HEK293 (cell line): Measurements from ENCODE around the gene NHERF2.
A peak's percentile ranks its signal among the peaks of the same experiment; 100 is the strongest.

Experiments used
- CTCF ChIA-PET: fragments of 350-600 bp; formaldehyde crosslinking; extraction: SDS; loops from one replicate; lab custom pipeline; 2021; ENCODE audit warnings: antibody characterized with exemption; lab: Yijun Ruan, JAX
- POLR2A ChIA-PET: fragments of 300-600 bp; formaldehyde crosslinking; extraction: SDS; loops from one replicate; lab custom pipeline; 2020; ENCODE audit warnings: antibody characterized with exemption, inconsistent platforms; lab: Yijun Ruan, JAX
- H3K27ac ChIP-seq: fragments of 200-500 bp; sonication (Bioruptor generic); 2 replicates; pipeline ENCODE4 v1.5.1; 2014; ENCODE audit warnings: low read depth, low read length, control low read depth, inconsistent platforms; ENCODE audit errors: extremely low read depth
- H3K36me3 ChIP-seq, 2 experiments: fragments of 200-500 bp in 1 of 2; sonication (Bioruptor generic) in 1 of 2; 1 replicate in 1 of 2; 2 replicates in 1 of 2; pipeline ENCODE4 v1.5.1; 2014 to 2017; ENCODE audit warnings: inconsistent platforms in 2 of 2, low read length in 2 of 2; ENCODE audit not compliant: control insufficient read depth in 2 of 2, insufficient read depth in 1 of 2
- H3K4me1 ChIP-seq: fragments of 200-500 bp; sonication (Bioruptor generic); 2 replicates; pipeline ENCODE4 v1.5.1; 2014; ENCODE audit warnings: mild to moderate bottlenecking, low read length, inconsistent platforms; ENCODE audit not compliant: control insufficient read depth, insufficient read depth
- H3K4me3 ChIP-seq: 2 replicates; pipeline ENCODE4 v1.5.1; 2011; ENCODE audit warnings: low read depth, mild to moderate bottlenecking, control low read depth, low read length, moderate library complexity
- H3K9me3 ChIP-seq: fragments of 200-500 bp; sonication (Bioruptor generic); 2 replicates; pipeline ENCODE4 v1.5.1; 2014; ENCODE audit warnings: low read depth, low read length, inconsistent platforms; ENCODE audit not compliant: control insufficient read depth, insufficient read depth
- EGR2 ChIP-seq: fragments of 450-650 bp; formaldehyde crosslinking; IDR thresholded peaks from 2 replicates; pipeline ENCODE4 v1.5.1; 2016; ENCODE audit warnings: low read depth, missing biosample characterization, missing genetic modification characterization
- KLF16 ChIP-seq: fragments of 450-650 bp; formaldehyde crosslinking; IDR thresholded peaks from 2 replicates; pipeline ENCODE4 v1.5.1; 2017; ENCODE audit warnings: missing biosample characterization, missing genetic modification characterization
- OVOL3 ChIP-seq: fragments of 450-650 bp; formaldehyde crosslinking; IDR thresholded peaks from 2 replicates; pipeline ENCODE4 v1.5.1; 2016; ENCODE audit warnings: missing biosample characterization, missing genetic modification characterization
- SCRT2 ChIP-seq: fragments of 450-650 bp; formaldehyde crosslinking; IDR thresholded peaks from 2 replicates; pipeline ENCODE4 v1.5.1; 2016; ENCODE audit warnings: missing biosample characterization, missing genetic modification characterization
- ZBTB17 ChIP-seq: fragments of 450-650 bp; formaldehyde crosslinking; IDR thresholded peaks from 2 replicates; pipeline ENCODE4 v1.5.1; 2016; ENCODE audit warnings: missing biosample characterization, missing genetic modification characterization
- ZBTB20 ChIP-seq: fragments of 450-650 bp; formaldehyde crosslinking; IDR thresholded peaks from 2 replicates; pipeline ENCODE4 v1.5.1; 2016; ENCODE audit warnings: missing biosample characterization, missing genetic modification characterization
- ZBTB48 ChIP-seq: fragments of 450-650 bp; formaldehyde crosslinking; IDR thresholded peaks from 2 replicates; pipeline ENCODE4 v1.5.1; 2016; ENCODE audit warnings: missing biosample characterization, missing genetic modification characterization
- ZFHX2 ChIP-seq: fragments of 450-650 bp; formaldehyde crosslinking; conservative IDR thresholded peaks from 2 replicates; pipeline ENCODE4 v1.5.1; 2016; ENCODE audit warnings: missing biosample characterization, missing genetic modification characterization
- ZIC2 ChIP-seq: fragments of 450-650 bp; formaldehyde crosslinking; IDR thresholded peaks from 2 replicates; pipeline ENCODE4 v1.5.1; 2016; ENCODE audit warnings: missing biosample characterization, missing genetic modification characterization
- ZNF121 ChIP-seq: fragments of 450-650 bp; formaldehyde crosslinking; IDR thresholded peaks from 2 replicates; pipeline ENCODE4 v1.5.1; 2016; ENCODE audit warnings: missing biosample characterization, missing genetic modification characterization
- ZNF140 ChIP-seq: fragments of 450-650 bp; formaldehyde crosslinking; IDR thresholded peaks from 2 replicates; pipeline ENCODE4 v1.5.1; 2016; ENCODE audit warnings: missing biosample characterization, missing genetic modification characterization
- ZNF549 ChIP-seq: fragments of 450-650 bp; IDR thresholded peaks from 2 replicates; pipeline ENCODE4 v1.5.1; 2018; ENCODE audit warnings: missing biosample characterization, missing genetic modification characterization, mild to moderate bottlenecking, inconsistent platforms, moderate library complexity
- ZNF571 ChIP-seq: fragments of 450-650 bp; formaldehyde crosslinking; IDR thresholded peaks from 2 replicates; pipeline ENCODE4 v1.5.0; 2017; ENCODE audit warnings: missing biosample characterization, missing genetic modification characterization
- ZNF600 ChIP-seq: fragments of 450-650 bp; formaldehyde crosslinking; IDR thresholded peaks from 2 replicates; pipeline ENCODE4 v1.5.1; 2016; ENCODE audit warnings: missing biosample characterization, missing genetic modification characterization
- ZNF776 ChIP-seq: fragments of 450-650 bp; formaldehyde crosslinking; IDR thresholded peaks from 2 replicates; pipeline ENCODE4 v1.5.0; 2017; ENCODE audit warnings: missing biosample characterization, missing genetic modification characterization, borderline replicate concordance
- ZNF785 ChIP-seq: fragments of 450-650 bp; formaldehyde crosslinking; IDR thresholded peaks from 2 replicates; pipeline ENCODE4 v1.5.1; 2016; ENCODE audit warnings: missing biosample characterization, missing genetic modification characterization
- ZSCAN16 ChIP-seq: fragments of 450-650 bp; formaldehyde crosslinking; IDR thresholded peaks from 2 replicates; pipeline ENCODE4 v1.5.1; 2016; ENCODE audit warnings: missing biosample characterization, missing genetic modification characterization
- TF ChIP-seq, protein P1 (sequence below): fragments of 450-650 bp; formaldehyde crosslinking; IDR thresholded peaks from 2 replicates; pipeline ENCODE4 v1.5.1; 2016; ENCODE audit warnings: missing biosample characterization, missing genetic modification characterization
- TF ChIP-seq, protein P2 (sequence below): fragments of 450-650 bp; formaldehyde crosslinking; IDR thresholded peaks from 2 replicates; pipeline ENCODE4 v1.5.1; 2016; ENCODE audit warnings: missing biosample characterization, missing genetic modification characterization, low read depth
- TF ChIP-seq, protein P3 (sequence below): fragments of 450-650 bp; formaldehyde crosslinking; IDR thresholded peaks from 2 replicates; pipeline ENCODE4 v1.5.1; 2016; ENCODE audit warnings: missing biosample characterization, missing genetic modification characterization

NHERF2 gene

DNA sequence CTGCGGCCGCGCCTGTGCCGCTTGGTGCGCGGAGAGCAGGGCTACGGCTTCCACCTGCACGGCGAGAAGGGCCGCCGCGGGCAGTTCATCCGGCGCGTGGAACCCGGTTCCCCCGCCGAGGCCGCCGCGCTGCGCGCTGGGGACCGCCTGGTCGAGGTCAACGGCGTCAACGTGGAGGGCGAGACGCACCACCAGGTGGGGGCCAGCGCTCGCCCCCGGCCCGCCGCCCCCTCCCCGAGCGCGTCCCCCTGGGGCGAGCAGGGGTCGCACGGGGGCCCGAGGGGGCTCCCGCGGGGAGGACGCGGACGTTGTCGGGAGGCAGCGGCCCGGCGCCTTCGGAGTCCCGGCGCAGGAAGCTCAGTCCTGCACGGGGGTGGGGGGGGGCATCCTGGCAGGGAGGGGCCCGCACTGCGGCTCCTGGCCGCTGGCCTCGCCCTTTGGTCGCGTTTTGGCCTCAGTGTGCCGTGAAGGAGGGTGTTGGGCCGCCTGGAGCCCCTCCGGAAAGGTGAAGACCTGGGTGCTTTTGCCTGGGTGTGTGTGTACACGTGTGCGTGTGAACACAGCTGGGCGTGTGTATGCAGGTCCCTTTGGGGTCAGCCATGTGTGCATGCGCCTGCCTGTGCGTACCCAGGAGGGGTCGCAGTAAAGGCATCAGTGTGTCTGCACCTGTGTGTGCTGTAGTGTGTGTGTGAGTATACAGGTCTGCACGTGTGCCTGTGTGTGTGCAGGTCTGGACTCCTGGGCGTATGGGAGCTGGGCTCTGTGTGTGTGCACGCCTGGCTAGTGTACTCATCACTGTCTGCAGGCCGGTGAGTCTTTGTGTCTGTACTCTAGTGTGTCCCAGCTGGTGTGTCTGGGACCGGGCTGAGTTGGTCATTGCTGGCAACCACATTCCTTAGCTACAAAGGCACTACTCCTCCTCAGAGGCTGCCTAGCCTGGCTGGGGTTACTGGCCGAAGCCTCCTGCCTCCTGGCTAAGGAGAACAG, 615 bp downstream of the NHERF2 start (continued):
- TF ChIP-seq, protein P1, sequence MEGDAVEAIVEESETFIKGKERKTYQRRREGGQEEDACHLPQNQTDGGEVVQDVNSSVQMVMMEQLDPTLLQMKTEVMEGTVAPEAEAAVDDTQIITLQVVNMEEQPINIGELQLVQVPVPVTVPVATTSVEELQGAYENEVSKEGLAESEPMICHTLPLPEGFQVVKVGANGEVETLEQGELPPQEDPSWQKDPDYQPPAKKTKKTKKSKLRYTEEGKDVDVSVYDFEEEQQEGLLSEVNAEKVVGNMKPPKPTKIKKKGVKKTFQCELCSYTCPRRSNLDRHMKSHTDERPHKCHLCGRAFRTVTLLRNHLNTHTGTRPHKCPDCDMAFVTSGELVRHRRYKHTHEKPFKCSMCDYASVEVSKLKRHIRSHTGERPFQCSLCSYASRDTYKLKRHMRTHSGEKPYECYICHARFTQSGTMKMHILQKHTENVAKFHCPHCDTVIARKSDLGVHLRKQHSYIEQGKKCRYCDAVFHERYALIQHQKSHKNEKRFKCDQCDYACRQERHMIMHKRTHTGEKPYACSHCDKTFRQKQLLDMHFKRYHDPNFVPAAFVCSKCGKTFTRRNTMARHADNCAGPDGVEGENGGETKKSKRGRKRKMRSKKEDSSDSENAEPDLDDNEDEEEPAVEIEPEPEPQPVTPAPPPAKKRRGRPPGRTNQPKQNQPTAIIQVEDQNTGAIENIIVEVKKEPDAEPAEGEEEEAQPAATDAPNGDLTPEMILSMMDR (tag by site-specific recombination) = peak; percentile 77
- TF ChIP-seq ZNF776 (tag by site-specific recombination) (no peak), ZNF571 (tag by site-specific recombination) (no peak), ZIC2 (tag by site-specific recombination) (peak; percentile 31; the same call in 1 of the 2 replicates), ZBTB17 (peak; percentile 77), ZBTB20 (tag by site-specific recombination) (peak; percentile 58; the same call in 1 of the 2 replicates), ZNF121 (tag by site-specific recombination) (0 out of 2 replicates have a peak, but pooled peaks have one; percentile 58), ZNF785 (no peak), ZBTB48 (peak; percentile 46; the same call in 1 of the 2 replicates), ZNF140 (tag by site-specific recombination) (no peak)
- TF ChIP-seq, protein P2, sequence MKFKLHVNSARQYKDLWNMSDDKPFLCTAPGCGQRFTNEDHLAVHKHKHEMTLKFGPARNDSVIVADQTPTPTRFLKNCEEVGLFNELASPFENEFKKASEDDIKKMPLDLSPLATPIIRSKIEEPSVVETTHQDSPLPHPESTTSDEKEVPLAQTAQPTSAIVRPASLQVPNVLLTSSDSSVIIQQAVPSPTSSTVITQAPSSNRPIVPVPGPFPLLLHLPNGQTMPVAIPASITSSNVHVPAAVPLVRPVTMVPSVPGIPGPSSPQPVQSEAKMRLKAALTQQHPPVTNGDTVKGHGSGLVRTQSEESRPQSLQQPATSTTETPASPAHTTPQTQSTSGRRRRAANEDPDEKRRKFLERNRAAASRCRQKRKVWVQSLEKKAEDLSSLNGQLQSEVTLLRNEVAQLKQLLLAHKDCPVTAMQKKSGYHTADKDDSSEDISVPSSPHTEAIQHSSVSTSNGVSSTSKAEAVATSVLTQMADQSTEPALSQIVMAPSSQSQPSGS = no peak
- TF ChIP-seq, all 188 proteins: peak for 31

DNA sequence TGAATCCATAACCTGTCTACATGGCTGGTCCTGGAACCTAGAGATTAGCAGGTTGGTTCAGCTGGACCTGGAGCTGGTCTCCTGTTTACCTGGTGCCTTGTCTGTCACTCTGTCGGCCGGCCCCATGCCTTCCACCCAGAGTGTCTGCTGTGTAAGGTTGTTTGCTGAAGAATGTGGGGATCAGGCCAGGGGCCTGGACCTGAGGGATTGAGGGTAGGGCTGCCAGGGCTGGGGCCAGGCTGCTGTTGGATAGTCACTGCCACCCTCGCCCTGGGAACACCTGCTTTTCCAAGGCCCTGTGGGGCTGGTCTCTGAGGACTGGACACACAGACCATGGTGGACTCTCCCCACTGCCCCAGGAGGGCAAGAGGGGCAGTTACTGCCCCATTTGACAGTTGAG, 1.4 kb downstream of the NHERF2 start:
- H3K27ac ChIP-seq = no peak overlapping the region
- H3K4me1 ChIP-seq = no peaks in the 10 kb centered on the region; the same call in 1 of the 2 replicates
- no peak overlapping the region for H3K4me3 ChIP-seq
- CTCF ChIA-PET = interaction anchor here (1.1 to 2.1 kb wide), 3 partner anchors 12 to 112 kb away, joined by 5 to 10 read pairs (median 5); no protein-coding TSS in a partner anchor
- TF ChIP-seq ZNF600 (0 out of 2 replicates have a peak, but pooled peaks have one; percentile 78), ZNF549 (tag by site-specific recombination) (no peak), ZSCAN16 (tag by site-specific recombination) (no peak), ZNF140 (tag by site-specific recombination) (no peak), KLF16 (no peak), ZNF776 (tag by site-specific recombination) (no peak)
- POLR2A ChIA-PET = interaction anchor here (1.0 to 2.6 kb wide), 4 partner anchors 11 to 127 kb away, joined by 4 to 15 read pairs (median 6); partner anchors contain the start of genes NTHL1, TRAF7 and TSC2
- peaks cover 0 to 4% of the 10 kb centered on the region in 2 experiments; a peak in 1 of 3 replicates for H3K36me3 ChIP-seq
- H3K9me3 ChIP-seq = no peaks in the 10 kb centered on the region

DNA sequence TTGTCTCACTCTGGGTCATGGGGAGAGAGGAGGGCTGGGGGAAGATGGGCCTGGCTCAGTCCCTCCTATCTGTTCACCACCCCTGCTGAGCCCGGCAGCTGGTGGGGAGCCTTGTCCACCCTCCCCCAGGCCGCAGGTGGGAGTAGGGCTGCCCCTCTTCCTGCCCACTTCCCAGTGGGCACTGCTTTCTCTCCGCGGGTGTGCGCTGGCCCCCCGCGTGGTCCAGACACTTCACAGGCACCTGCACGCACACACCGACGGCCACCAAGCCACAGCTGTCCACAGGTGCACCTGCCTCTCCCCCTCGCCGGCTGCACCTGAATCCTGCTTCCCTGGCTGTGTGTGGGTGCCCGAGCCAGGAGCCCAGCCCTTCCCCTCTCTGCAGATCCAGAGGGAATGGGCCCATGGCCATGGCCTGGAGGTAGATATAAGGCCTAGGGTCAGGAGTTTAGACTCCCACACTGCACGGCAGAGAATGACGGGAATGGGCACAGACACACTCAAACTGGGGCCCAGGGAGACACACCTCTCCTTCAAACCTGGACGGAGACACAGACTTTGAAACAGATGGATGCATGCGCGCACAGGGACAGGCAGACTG, 2.0 kb downstream of the NHERF2 start:
- ChIA-PET POLR2A (interaction anchor here (1.2 to 2.6 kb wide), 2 partner anchors 10 to 19 kb away, joined by 6 to 15 read pairs; partner anchors contain the start of genes NTHL1 and TSC2), CTCF (interaction anchor here (1.1 to 2.1 kb wide), 2 partner anchors 21 to 112 kb away, joined by 5 to 10 read pairs; no protein-coding TSS in a partner anchor)
- H3K4me1 ChIP-seq = no peaks in the 10 kb centered on the region; the same call in 1 of the 2 replicates
- H3K27ac ChIP-seq = no peak overlapping the region
- no peaks in the 10 kb centered on the region for H3K9me3 ChIP-seq
- peak; percentile 41; the same call in 1 of the 2 replicates for TF ChIP-seq SCRT2
- TF ChIP-seq EGR2 = peak; percentile 66; the same call in 1 of the 2 replicates
- TF ChIP-seq ZFHX2 (tag by site-specific recombination) = peak; percentile 58
- TF ChIP-seq OVOL3 (tag by site-specific recombination) = no peak
- TF ChIP-seq, protein P3, sequence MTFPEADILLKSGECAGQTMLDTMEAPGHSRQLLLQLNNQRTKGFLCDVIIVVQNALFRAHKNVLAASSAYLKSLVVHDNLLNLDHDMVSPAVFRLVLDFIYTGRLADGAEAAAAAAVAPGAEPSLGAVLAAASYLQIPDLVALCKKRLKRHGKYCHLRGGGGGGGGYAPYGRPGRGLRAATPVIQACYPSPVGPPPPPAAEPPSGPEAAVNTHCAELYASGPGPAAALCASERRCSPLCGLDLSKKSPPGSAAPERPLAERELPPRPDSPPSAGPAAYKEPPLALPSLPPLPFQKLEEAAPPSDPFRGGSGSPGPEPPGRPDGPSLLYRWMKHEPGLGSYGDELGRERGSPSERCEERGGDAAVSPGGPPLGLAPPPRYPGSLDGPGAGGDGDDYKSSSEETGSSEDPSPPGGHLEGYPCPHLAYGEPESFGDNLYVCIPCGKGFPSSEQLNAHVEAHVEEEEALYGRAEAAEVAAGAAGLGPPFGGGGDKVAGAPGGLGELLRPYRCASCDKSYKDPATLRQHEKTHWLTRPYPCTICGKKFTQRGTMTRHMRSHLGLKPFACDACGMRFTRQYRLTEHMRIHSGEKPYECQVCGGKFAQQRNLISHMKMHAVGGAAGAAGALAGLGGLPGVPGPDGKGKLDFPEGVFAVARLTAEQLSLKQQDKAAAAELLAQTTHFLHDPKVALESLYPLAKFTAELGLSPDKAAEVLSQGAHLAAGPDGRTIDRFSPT (tag by site-specific recombination) = 0 out of 2 replicates have a peak, but pooled peaks have one; percentile 36
- peak; percentile 62 for TF ChIP-seq ZIC2 (tag by site-specific recombination)
- H3K36me3 ChIP-seq = peaks cover 0 to 4% of the 10 kb centered on the region in 2 experiments; a peak in 1 of 3 replicates
- H3K4me3 ChIP-seq = no peak overlapping the region
